Liver (tissue), 9 donors: ENCODE results near the gene NEK8. TPM values are rescaled to one million over a fixed set of nuclear protein-coding genes. Genes with fewer than 3 reads are reported as not detected.

Experiments
- DNase-seq: peaks from one replicate; pipeline ENCODE4 v3.0.0-alpha.2; 2017; ENCODE audit warnings: low spot score
- H3K27ac ChIP-seq, 2 donors: one replicate each; pipeline ENCODE4 v1.7.0; 2013; ENCODE audit warnings: inconsistent platforms in 2 of 2, low read length in 2 of 2, control low read depth in 1 of 2, low read depth in 1 of 2, mild to moderate bottlenecking in 1 of 2
- H3K27me3 ChIP-seq, 4 donors: one replicate each; pipeline versions ENCODE4 v1.6.1 to v1.7.0; 2013; ENCODE audit warnings: low read length in 3 of 4, inconsistent platforms in 1 of 4, mild to moderate bottlenecking in 1 of 4, moderate library complexity in 1 of 4; ENCODE audit not compliant: control insufficient read depth in 4 of 4, insufficient read depth in 4 of 4
- H3K36me3 ChIP-seq, 4 donors: one replicate each; pipeline versions ENCODE4 v1.6.1 to v1.7.0; 2013; ENCODE audit warnings: low read length in 3 of 4, mild to moderate bottlenecking in 3 of 4, low read depth in 1 of 4, moderate library complexity in 1 of 4; ENCODE audit not compliant: control insufficient read depth in 4 of 4, insufficient read depth in 3 of 4
- H3K4me1 ChIP-seq, 4 donors: one replicate each; pipeline versions ENCODE4 v1.6.1 to v1.7.0; 2013; ENCODE audit warnings: low read length in 3 of 4, mild to moderate bottlenecking in 3 of 4, moderate library complexity in 1 of 4; ENCODE audit not compliant: control insufficient read depth in 4 of 4, insufficient read depth in 4 of 4
- H3K4me3 ChIP-seq, 3 donors: one replicate each; pipeline versions ENCODE4 v1.6.1 to v1.7.0; 2013; ENCODE audit warnings: low read length in 3 of 3, control low read depth in 1 of 3, low read depth in 1 of 3, mild to moderate bottlenecking in 1 of 3
- H3K9ac ChIP-seq, 2 donors: one replicate each; pipeline ENCODE4 v1.7.0; 2013; ENCODE audit warnings: low read length in 2 of 2, mild to moderate bottlenecking in 2 of 2, moderate library complexity in 2 of 2, control low read depth in 1 of 2, low read depth in 1 of 2
- H3K9me3 ChIP-seq, 4 donors: one replicate each; pipeline versions ENCODE4 v1.6.1 to v1.7.0; 2013; ENCODE audit warnings: low read length in 3 of 4; ENCODE audit not compliant: control insufficient read depth in 4 of 4
- CTCF ChIP-seq: fragments of 150-350 bp; IDR thresholded peaks from 2 replicates; pipeline ENCODE4 v1.5.1; 2017; ENCODE audit warnings: improper control_type of control experiment, low read depth, low read length; ENCODE audit not compliant: missing input control
- EGR1 ChIP-seq, 2 donors: IDR thresholded peaks; 2 replicates each; pipeline ENCODE4 v1.6.1; 2016 to 2018; ENCODE audit warnings: antibody characterized with exemption in 2 of 2, low read depth in 2 of 2
- FOXA1 ChIP-seq: IDR thresholded peaks from 2 replicates; pipeline ENCODE4 v1.6.1; 2016; ENCODE audit warnings: antibody characterized with exemption
- GABPA ChIP-seq, 2 donors: IDR thresholded peaks in 1 of 2; conservative IDR thresholded peaks in 1 of 2; 2 replicates each; pipeline ENCODE4 v1.6.1; 2016; ENCODE audit warnings: antibody characterized with exemption in 2 of 2, mild to moderate bottlenecking in 1 of 2, moderate library complexity in 1 of 2
- HNF4A ChIP-seq, 2 donors: conservative IDR thresholded peaks; 2 replicates each; pipeline ENCODE4 v1.6.1; 2016; ENCODE audit warnings: antibody characterized with exemption in 2 of 2, mild to moderate bottlenecking in 2 of 2
- MAX ChIP-seq: IDR thresholded peaks from 2 replicates; pipeline ENCODE4 v1.6.1; 2016; ENCODE audit warnings: antibody characterized with exemption
- NR2F2 ChIP-seq: IDR thresholded peaks from 2 replicates; pipeline ENCODE4 v1.6.1; 2016; ENCODE audit warnings: antibody characterized with exemption
- REST ChIP-seq: IDR thresholded peaks from 2 replicates; pipeline ENCODE4 v1.6.1; 2016; ENCODE audit warnings: antibody characterized with exemption, mild to moderate bottlenecking
- RXRA ChIP-seq, 2 donors: IDR thresholded peaks; 2 replicates each; pipeline ENCODE4 v1.6.1; 2017 to 2018; ENCODE audit warnings: antibody characterized with exemption in 2 of 2, mild to moderate bottlenecking in 1 of 2
- SP1 ChIP-seq: IDR thresholded peaks from 2 replicates; pipeline ENCODE4 v1.6.1; 2018; ENCODE audit warnings: antibody characterized with exemption, mild to moderate bottlenecking
- YY1 ChIP-seq: IDR thresholded peaks from 2 replicates; pipeline ENCODE4 v1.6.1; 2016; ENCODE audit warnings: antibody characterized with exemption, mild to moderate bottlenecking
- ZBTB33 ChIP-seq: IDR thresholded peaks from 2 replicates; pipeline ENCODE4 v1.6.1; 2016; ENCODE audit warnings: antibody characterized with exemption
- WGBS: extraction: QIAGEN DNeasy Blood & Tissue Kit; methylation state at CpG from one replicate; pipeline ENCODE4 v1.1.7; 2013; 5-methylcytosine and 5-hydroxymethylcytosine counted together
- polyA plus RNA-seq, 2 donors: library from polyadenylated mRNA; stranded (reverse) in 1 of 2; unstranded in 1 of 2; fragments of 200-250 nt in 1 of 2; fragments of >200 nt in 1 of 2; fragmentation: Nextera tagmentation in 1 of 2; extraction: Ambion mirVana in 1 of 2; gene quantifications; one replicate each; pipeline versions ENCODE4 v1.2.1 to v1.2.3, GENCODE V29; 2013 to 2015
- total RNA-seq, 2 donors: library from RNA; depleted of rRNA; stranded (reverse); fragments of >200 nt; gene quantifications; one replicate each; pipeline ENCODE4 v1.2.3, GENCODE V29; 2014
- donor health status: healthy.
- donor health status: healthy.
- donor health status: healthy.
- donor health status: healthy.
- donor health status: healthy.

NEK8 gene
- total and polyA plus RNA-seq, 4 donors, result 1.7 to 7.8 (median 4.5) TPM

GRCh38 chr17:28745786-28746411 lies 17.3 kb downstream of the NEK8 start:
- DNase-seq, result no peak
- peaks cover 16 to 50% (median 35%) of the 10 kb centered on the region in 4 donors for H3K4me1 ChIP-seq
- H3K27ac ChIP-seq, result peak overlapping the region; percentile 74 to 92
- peak in 1 of 2 donors; percentile 39 for TF ChIP-seq RXRA (IDR thresholded peaks at IDR 0.05)
- TF ChIP-seq CTCF, result no peak
- TF ChIP-seq ZBTB33, result no peak
- peak in 1 of 2 donors; percentile 59 for TF ChIP-seq HNF4A (conservative IDR thresholded peaks at IDR 0.05)
- TF ChIP-seq FOXA1, result no peak
- TF ChIP-seq MAX, result no peak
- no peak for TF ChIP-seq NR2F2
- no peak for TF ChIP-seq EGR1 (IDR thresholded peaks at IDR 0.05; ENCODE audit: low read depth in 2 of 2)
- no peaks in the 10 kb centered on the region for H3K27me3 ChIP-seq
- peaks cover 4 to 27% (median 18%) of the 10 kb centered on the region in 4 donors for H3K36me3 ChIP-seq
- H3K9ac ChIP-seq, result no peak overlapping the region
- WGBS, result 41% methylated on average over 4 of the region's 4 CpGs
- no peaks in the 10 kb centered on the region for H3K9me3 ChIP-seq
- peak overlapping the region; percentile 72 to 93 (median 82) for H3K4me3 ChIP-seq

GRCh38 chr17:28746611-28747050 lies 18.0 kb downstream of the NEK8 start:
- peaks cover 16 to 50% (median 35%) of the 10 kb centered on the region in 4 donors for H3K4me1 ChIP-seq
- 22% methylated on average over 5 of the region's 5 CpGs for WGBS
- no peak for TF ChIP-seq SP1
- no peak for TF ChIP-seq YY1
- TF ChIP-seq REST, result no peak
- no peak for TF ChIP-seq FOXA1
- TF ChIP-seq GABPA (IDR thresholded peaks at IDR 0.05 in 1 of 2, conservative IDR thresholded peaks at IDR 0.05 in 1 of 2), result no peak
- H3K4me3 ChIP-seq, result peak overlapping the region in 1 of 3 donors; percentile 72
- H3K27me3 ChIP-seq, result no peaks in the 10 kb centered on the region
- H3K27ac ChIP-seq, result peak overlapping the region; percentile 74 to 92
- no peaks in the 10 kb centered on the region for H3K9me3 ChIP-seq
- peaks cover 4 to 27% (median 20%) of the 10 kb centered on the region in 4 donors for H3K36me3 ChIP-seq
- no peak overlapping the region for H3K9ac ChIP-seq
- no peak for DNase-seq
